HL-60 (cell line): ENCODE measurements around the gene PCNA.
A peak's percentile ranks its signal among the peaks of the same experiment; 100 is the strongest.
"Not testable (repeated sequence)": the region's sequence is repeated elsewhere in the genome, so short reads cannot be mapped to it uniquely, and the experiment has no call there.

Source experiments
- DNase-seq, 2 experiments: peaks; one replicate each; pipeline ENCODE4 v3.0.0-alpha.2; 2010 to 2020; ENCODE audit warnings: low read depth in 1 of 2, low spot score in 1 of 2
- H3K27ac ChIP-seq: fragments of 250-450 bp; sonication (Bioruptor Pico); replicated peaks from 2 replicates; pipeline ENCODE4 v1.5.1; 2020; ENCODE audit warnings: mild to moderate bottlenecking, moderate library complexity
- H3K27me3 ChIP-seq: fragments of 250-450 bp; sonication (Bioruptor Pico); 2 replicates; pipeline ENCODE4 v1.5.1; 2021; ENCODE audit warnings: mild to moderate bottlenecking, moderate library complexity; ENCODE audit not compliant: insufficient read depth, poor library complexity, severe bottlenecking
- H3K4me3 ChIP-seq: replicated peaks from 2 replicates; pipeline ENCODE4 v1.5.1; 2011; ENCODE audit warnings: mild to moderate bottlenecking, control low read depth, low read length; ENCODE audit not compliant: insufficient read depth
- GABPA ChIP-seq: IDR thresholded peaks from 2 replicates; pipeline ENCODE4 v1.6.1; 2012; ENCODE audit warnings: low read depth
- POLR2AphosphoS5 ChIP-seq: IDR thresholded peaks from 2 replicates; pipeline ENCODE4 v1.6.1; 2012; ENCODE audit warnings: low read depth
- SPI1 ChIP-seq: IDR thresholded peaks from 2 replicates; pipeline ENCODE4 v1.6.1; 2012; ENCODE audit warnings: low read depth, mild to moderate bottlenecking, borderline replicate concordance
- TF ChIP-seq, protein P1 (sequence below): IDR thresholded peaks from one replicate; pipeline ENCODE4 v1.5.1; 2011; ENCODE audit warnings: low read length, control low read depth, inconsistent platforms; ENCODE audit not compliant: insufficient read depth
- TF ChIP-seq, protein P2 (sequence below): IDR thresholded peaks from 2 replicates; pipeline ENCODE4 v1.6.1; 2012; ENCODE audit warnings: low read depth; ENCODE audit not compliant: insufficient replicate concordance

PCNA gene

GRCh38 chr20:5085380-5085779, 34.4 kb downstream of the PCNA start:
- peak overlapping the region; percentile 34 for H3K27ac ChIP-seq
- TF ChIP-seq, protein P1, sequence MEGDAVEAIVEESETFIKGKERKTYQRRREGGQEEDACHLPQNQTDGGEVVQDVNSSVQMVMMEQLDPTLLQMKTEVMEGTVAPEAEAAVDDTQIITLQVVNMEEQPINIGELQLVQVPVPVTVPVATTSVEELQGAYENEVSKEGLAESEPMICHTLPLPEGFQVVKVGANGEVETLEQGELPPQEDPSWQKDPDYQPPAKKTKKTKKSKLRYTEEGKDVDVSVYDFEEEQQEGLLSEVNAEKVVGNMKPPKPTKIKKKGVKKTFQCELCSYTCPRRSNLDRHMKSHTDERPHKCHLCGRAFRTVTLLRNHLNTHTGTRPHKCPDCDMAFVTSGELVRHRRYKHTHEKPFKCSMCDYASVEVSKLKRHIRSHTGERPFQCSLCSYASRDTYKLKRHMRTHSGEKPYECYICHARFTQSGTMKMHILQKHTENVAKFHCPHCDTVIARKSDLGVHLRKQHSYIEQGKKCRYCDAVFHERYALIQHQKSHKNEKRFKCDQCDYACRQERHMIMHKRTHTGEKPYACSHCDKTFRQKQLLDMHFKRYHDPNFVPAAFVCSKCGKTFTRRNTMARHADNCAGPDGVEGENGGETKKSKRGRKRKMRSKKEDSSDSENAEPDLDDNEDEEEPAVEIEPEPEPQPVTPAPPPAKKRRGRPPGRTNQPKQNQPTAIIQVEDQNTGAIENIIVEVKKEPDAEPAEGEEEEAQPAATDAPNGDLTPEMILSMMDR, result no peak
- TF ChIP-seq SPI1, result peak; percentile 70; the same call in 1 of the 2 replicates
- no peak overlapping the region for H3K4me3 ChIP-seq
- no peaks in the 10 kb centered on the region for H3K27me3 ChIP-seq
- peak in 1 of 2 experiments; percentile 72 for DNase-seq

DNA sequence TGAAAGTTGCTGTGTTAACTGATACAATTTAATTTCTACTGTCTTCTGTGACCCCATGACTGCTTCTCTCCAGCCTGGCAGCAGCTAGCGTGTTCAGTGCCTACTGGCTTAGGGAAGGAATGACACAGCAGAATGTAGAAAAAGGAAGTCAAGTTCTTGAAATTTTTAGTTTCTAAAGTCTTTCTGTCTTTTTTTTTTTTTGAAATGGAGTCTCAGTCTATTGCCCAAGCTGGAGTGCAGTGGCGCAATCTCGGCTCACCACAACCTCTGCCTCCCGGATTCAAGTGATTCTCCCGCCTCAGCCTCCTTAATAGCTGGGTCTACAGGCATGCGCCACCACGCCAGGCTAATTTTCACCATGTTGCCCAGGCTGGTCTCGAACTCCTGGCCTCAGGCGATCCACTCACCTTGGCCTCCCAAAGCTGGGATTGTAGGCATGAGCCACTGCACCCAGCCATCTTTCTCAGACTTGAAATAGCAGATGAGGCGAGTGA, 39.3 kb downstream of the PCNA start:
- peak; percentile 91 to 94 for DNase-seq
- H3K27me3 ChIP-seq, result no peaks in the 10 kb centered on the region
- no peak overlapping the region for H3K4me3 ChIP-seq
- TF ChIP-seq SPI1 (peak; percentile 96), POLR2AphosphoS5 (peak; percentile 64; the same call in 1 of the 2 replicates)
- TF ChIP-seq, protein P1, result no peak
- peak overlapping the region; percentile 85 for H3K27ac ChIP-seq

DNA sequence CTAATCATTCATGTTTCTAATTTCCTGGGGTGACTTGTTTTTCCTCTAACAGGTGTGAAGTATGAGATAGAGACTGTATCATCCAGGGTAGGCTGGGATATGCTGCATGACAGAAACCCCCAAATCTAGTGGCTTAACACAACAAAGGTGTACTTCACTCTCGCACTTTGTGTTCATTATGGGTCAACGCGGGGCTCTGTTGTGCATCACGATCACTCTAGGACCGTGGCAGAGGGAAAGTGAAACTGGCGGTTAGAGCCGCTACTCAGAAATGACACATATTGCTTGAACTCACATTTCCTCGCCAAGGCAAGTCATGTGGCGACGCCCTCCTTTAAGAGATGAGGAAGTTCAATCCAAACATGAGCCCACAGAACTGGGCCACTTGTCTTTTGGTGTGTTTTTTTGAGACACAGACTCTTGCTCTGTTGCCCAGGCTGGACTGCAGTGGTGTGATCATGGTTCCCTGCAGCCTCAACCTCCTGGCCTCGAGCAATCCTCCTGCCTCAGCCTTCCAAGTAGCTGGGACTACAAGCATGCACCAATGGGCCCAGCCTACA, 41.3 kb downstream of the PCNA start:
- TF ChIP-seq, protein P1, result no peak
- TF ChIP-seq POLR2AphosphoS5, result peak; percentile 87
- no peak for TF ChIP-seq GABPA
- TF ChIP-seq SPI1, result peak; percentile 40; the same call in 1 of the 2 replicates
- TF ChIP-seq, protein P2, sequence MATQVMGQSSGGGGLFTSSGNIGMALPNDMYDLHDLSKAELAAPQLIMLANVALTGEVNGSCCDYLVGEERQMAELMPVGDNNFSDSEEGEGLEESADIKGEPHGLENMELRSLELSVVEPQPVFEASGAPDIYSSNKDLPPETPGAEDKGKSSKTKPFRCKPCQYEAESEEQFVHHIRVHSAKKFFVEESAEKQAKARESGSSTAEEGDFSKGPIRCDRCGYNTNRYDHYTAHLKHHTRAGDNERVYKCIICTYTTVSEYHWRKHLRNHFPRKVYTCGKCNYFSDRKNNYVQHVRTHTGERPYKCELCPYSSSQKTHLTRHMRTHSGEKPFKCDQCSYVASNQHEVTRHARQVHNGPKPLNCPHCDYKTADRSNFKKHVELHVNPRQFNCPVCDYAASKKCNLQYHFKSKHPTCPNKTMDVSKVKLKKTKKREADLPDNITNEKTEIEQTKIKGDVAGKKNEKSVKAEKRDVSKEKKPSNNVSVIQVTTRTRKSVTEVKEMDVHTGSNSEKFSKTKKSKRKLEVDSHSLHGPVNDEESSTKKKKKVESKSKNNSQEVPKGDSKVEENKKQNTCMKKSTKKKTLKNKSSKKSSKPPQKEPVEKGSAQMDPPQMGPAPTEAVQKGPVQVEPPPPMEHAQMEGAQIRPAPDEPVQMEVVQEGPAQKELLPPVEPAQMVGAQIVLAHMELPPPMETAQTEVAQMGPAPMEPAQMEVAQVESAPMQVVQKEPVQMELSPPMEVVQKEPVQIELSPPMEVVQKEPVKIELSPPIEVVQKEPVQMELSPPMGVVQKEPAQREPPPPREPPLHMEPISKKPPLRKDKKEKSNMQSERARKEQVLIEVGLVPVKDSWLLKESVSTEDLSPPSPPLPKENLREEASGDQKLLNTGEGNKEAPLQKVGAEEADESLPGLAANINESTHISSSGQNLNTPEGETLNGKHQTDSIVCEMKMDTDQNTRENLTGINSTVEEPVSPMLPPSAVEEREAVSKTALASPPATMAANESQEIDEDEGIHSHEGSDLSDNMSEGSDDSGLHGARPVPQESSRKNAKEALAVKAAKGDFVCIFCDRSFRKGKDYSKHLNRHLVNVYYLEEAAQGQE, result peak; percentile 54
- Histone ChIP-seq H3K4me3 (no peak overlapping the region), H3K27me3 (no peaks in the 10 kb centered on the region), H3K27ac (peak overlapping the region; percentile 85)
- DNase-seq, result peak; percentile 78 to 95

GRCh38 chr20:5077761-5078387, 41.9 kb downstream of the PCNA start:
- no peak for DNase-seq
- no peaks in the 10 kb centered on the region for H3K27me3 ChIP-seq
- no peak overlapping the region for H3K4me3 ChIP-seq
- H3K27ac ChIP-seq, result peak overlapping the region; percentile 85
- TF ChIP-seq, protein P1, result no peak
- TF ChIP-seq POLR2AphosphoS5, result no peak
- TF ChIP-seq GABPA, result no peak

DNA sequence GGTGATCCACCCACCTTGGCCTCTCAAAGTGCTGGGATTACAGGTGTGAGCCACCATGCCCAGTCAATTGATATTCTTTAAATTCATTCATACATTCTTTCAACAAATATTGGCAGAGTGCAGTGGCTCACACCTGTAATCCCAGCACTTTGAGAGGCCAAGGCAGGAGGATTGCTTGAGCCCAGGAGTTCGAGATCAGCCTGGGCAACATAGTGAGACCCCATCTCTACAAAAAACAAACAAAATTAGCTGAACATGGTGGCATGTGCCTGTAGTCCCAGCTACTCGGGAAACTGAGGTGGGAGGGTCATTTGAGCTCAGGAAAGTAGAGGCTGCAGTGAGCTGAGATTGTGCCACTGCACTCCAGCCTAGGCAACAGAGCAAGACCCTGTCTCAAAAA, 42.8 kb downstream of the PCNA start:
- not testable (repeated sequence) for H3K27me3 ChIP-seq, H3K4me3 ChIP-seq, DNase-seq
- H3K27ac ChIP-seq, result peak overlapping the region; percentile 85
